MCF 10A (cell line): ENCODE measurements around the gene TMED9. TPM values are rescaled to one million over a fixed set of nuclear protein-coding genes. Genes with fewer than 3 reads are reported as not detected.

ENCODE experiments used
- BruUV-seq: library from RNA; stranded (reverse); fragments of 400-500 nt; replicated peaks from 2 replicates; lab custom pipeline; 2021; lab: Mats Ljungman, UMichigan
- CTCF ChIA-PET: fragments of 300-600 bp; sonication (Branson Sonifier 250); formaldehyde crosslinking; extraction: SDS; loops from one replicate; lab custom pipeline; 2021; ENCODE audit warnings: antibody characterized with exemption, inconsistent platforms; lab: Yijun Ruan, JAX
- POLR2A ChIA-PET: fragments of 300-600, 350-650 bp; sonication (Branson Sonifier 250); formaldehyde crosslinking; extraction: SDS; loops from one replicate; lab custom pipeline; 2020; ENCODE audit warnings: antibody characterized with exemption, inconsistent platforms; lab: Yijun Ruan, JAX
- DNase-seq: peaks from one replicate; pipeline ENCODE4 v3.0.0-alpha.2; 2018; ENCODE audit not compliant: unreplicated experiment
- H3K27ac Mint-ChIP-seq: one replicate; pipeline ENCODE4 v1.8.0; 2022; ENCODE audit warnings: mild to moderate bottlenecking, low read depth, mixed read lengths; ENCODE audit not compliant: unreplicated experiment
- H3K27me3 Mint-ChIP-seq: one replicate; pipeline ENCODE4 v1.8.0; 2022; ENCODE audit warnings: mixed read lengths; ENCODE audit not compliant: insufficient read depth, unreplicated experiment
- H3K36me3 Mint-ChIP-seq: one replicate; pipeline ENCODE4 v1.8.0; 2022; ENCODE audit warnings: mild to moderate bottlenecking, moderate library complexity, mixed read lengths; ENCODE audit not compliant: insufficient read depth, unreplicated experiment
- H3K4me1 Mint-ChIP-seq: one replicate; pipeline ENCODE4 v1.8.0; 2022; ENCODE audit warnings: mixed read lengths; ENCODE audit not compliant: insufficient read depth, unreplicated experiment
- H3K4me3 Mint-ChIP-seq: one replicate; pipeline ENCODE4 v1.8.0; 2022; ENCODE audit warnings: mild to moderate bottlenecking, moderate library complexity, mixed read lengths; ENCODE audit not compliant: unreplicated experiment
- H3K9me3 Mint-ChIP-seq: one replicate; pipeline ENCODE4 v1.8.0; 2022; ENCODE audit warnings: mixed read lengths; ENCODE audit not compliant: unreplicated experiment
- intact Hi-C: fragments of 100-400 bp; cut with micrococcal nuclease; formaldehyde crosslinking; loops from 2 replicates; pipeline ENCODE4 v1.14.1; 2022
- total RNA-seq: library from RNA; stranded (reverse); gene quantifications from 2 replicates; pipeline ENCODE4 v1.2.3, GENCODE V29; 2022
- TF ChIP-seq, protein P1 (sequence below): fragments of 200-600 bp; IDR thresholded peaks from one replicate; pipeline ENCODE4 v1.8.0; 2022; ENCODE audit warnings: antibody characterized with exemption, mild to moderate bottlenecking; ENCODE audit not compliant: unreplicated experiment

The TMED9 gene
- total RNA-seq, 1 experiment from 2014 or later = 301 TPM

GRCh38 chr5:177598477-177598876, 6.5 kb downstream of the TMED9 start:
- Mint-ChIP-seq H3K9me3 (no peaks in the 10 kb centered on the region), H3K36me3 (peaks cover 35% of the 10 kb centered on the region), H3K27ac (no peak overlapping the region), H3K4me3 (peak overlapping the region; percentile 85), H3K27me3 (no peaks in the 10 kb centered on the region), H3K4me1 (peaks cover 35% of the 10 kb centered on the region)
- ChIA-PET POLR2A (interaction anchor here (0.8 to 4.3 kb wide), 6 partner anchors 9 to 53 kb away, joined by 3 to 36 read pairs (median 5); no protein-coding TSS in a partner anchor), CTCF (interaction anchor here (0.7 to 1.3 kb wide), 4 partner anchors 23 to 154 kb away, joined by 3 to 5 read pairs (median 4); no protein-coding TSS in a partner anchor)
- DNase-seq = no peak
- TF ChIP-seq, protein P1, sequence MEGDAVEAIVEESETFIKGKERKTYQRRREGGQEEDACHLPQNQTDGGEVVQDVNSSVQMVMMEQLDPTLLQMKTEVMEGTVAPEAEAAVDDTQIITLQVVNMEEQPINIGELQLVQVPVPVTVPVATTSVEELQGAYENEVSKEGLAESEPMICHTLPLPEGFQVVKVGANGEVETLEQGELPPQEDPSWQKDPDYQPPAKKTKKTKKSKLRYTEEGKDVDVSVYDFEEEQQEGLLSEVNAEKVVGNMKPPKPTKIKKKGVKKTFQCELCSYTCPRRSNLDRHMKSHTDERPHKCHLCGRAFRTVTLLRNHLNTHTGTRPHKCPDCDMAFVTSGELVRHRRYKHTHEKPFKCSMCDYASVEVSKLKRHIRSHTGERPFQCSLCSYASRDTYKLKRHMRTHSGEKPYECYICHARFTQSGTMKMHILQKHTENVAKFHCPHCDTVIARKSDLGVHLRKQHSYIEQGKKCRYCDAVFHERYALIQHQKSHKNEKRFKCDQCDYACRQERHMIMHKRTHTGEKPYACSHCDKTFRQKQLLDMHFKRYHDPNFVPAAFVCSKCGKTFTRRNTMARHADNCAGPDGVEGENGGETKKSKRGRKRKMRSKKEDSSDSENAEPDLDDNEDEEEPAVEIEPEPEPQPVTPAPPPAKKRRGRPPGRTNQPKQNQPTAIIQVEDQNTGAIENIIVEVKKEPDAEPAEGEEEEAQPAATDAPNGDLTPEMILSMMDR = no peak
- BruUV-seq = no TSS peak
- intact Hi-C loops = loop anchor here (2.0 kb wide), 1 partner anchor 82 kb away; the partner anchor contains the start of gene DDX41

- intact Hi-C loops = loop anchor here (2.0 to 10.0 kb wide), 3 partner anchors 39 to 565 kb away; partner anchors contain the start of gene DDX41
- Mint-ChIP-seq H3K27me3 (no peaks in the 10 kb centered on the region), H3K4me1 (peaks cover 35% of the 10 kb centered on the region), H3K36me3 (peaks cover 25% of the 10 kb centered on the region), H3K27ac (peak within 1 kb of the TSS; percentile 93), H3K9me3 (no peaks in the 10 kb centered on the region), H3K4me3 (peak within 1 kb of the TSS; percentile 85)
- no TSS peak for BruUV-seq
- ChIA-PET POLR2A (interaction anchor here (0.5 to 4.3 kb wide), 18 partner anchors 8 to 1152 kb away, joined by 3 to 36 read pairs (median 4); partner anchors contain the start of genes DDX41, FAM193B, PDLIM7 and TMED9), CTCF (interaction anchor here (0.6 to 2.0 kb wide), 6 partner anchors 7 to 302 kb away, joined by 3 to 7 read pairs (median 3); no protein-coding TSS in a partner anchor)
- peak; percentile 85 for DNase-seq
- TF ChIP-seq, protein P1 = no peak
These were observed 7.9 kb downstream of the TMED9 start, which contains the start of gene B4GALT7 for GRCh38 chr5:177599731-177600507. Gene B4GALT7 (plus strand): TSS chr5:177600132. CDS start chr5:177600211, 79 bp downstream.

- ChIA-PET CTCF (interaction anchor here (0.6 to 2.0 kb wide), 9 partner anchors 8 to 1172 kb away, joined by 3 to 7 read pairs (median 3); partner anchors contain the start of gene SLC34A1), POLR2A (interaction anchor here (0.6 to 4.3 kb wide), 16 partner anchors 9 to 299 kb away, joined by 3 to 36 read pairs (median 4); partner anchors contain the start of genes FAM193B, PDLIM7 and TMED9)
- intact Hi-C loops = loop anchor here (2.0 to 10.0 kb wide), 2 partner anchors 40 to 564 kb away; no protein-coding TSS in a partner anchor
- DNase-seq = no peak
- Mint-ChIP-seq H3K27ac (peak overlapping the region; percentile 93), H3K9me3 (no peaks in the 10 kb centered on the region), H3K27me3 (no peaks in the 10 kb centered on the region), H3K36me3 (peaks cover 22% of the 10 kb centered on the region), H3K4me3 (peak overlapping the region; percentile 85), H3K4me1 (peaks cover 35% of the 10 kb centered on the region)
- BruUV-seq = no TSS peak
- TF ChIP-seq, protein P1 = no peak
These were observed 8.6 kb downstream of the TMED9 start for GRCh38 chr5:177600508-177601018.
